SJCRH30 (cell line): ENCODE data around the gene ASXL1. TPM values are rescaled to one million over a fixed set of nuclear protein-coding genes. Genes with fewer than 3 reads are reported as not detected.
A peak's percentile ranks its signal among the peaks of the same experiment; 100 is the strongest.
"Not testable (repeated sequence)": the region's sequence is repeated elsewhere in the genome, so short reads cannot be mapped to it uniquely, and the experiment has no call there.

Experiments used
- DNase-seq, 2 experiments: peaks; one replicate each; pipeline ENCODE4 v3.0.0-alpha.2; 2015 to 2020
- H3K27ac ChIP-seq: fragments of 250-450 bp; sonication (Bioruptor Pico); 2 replicates; pipeline ENCODE4 v1.5.1; 2020; ENCODE audit warnings: mild to moderate bottlenecking, moderate library complexity
- H3K27me3 ChIP-seq: fragments of 250-450 bp; sonication (Bioruptor Pico); 2 replicates; pipeline ENCODE4 v1.5.1; 2020; ENCODE audit warnings: mild to moderate bottlenecking, moderate library complexity
- H3K36me3 ChIP-seq: fragments of 250-450 bp; sonication (Bioruptor Pico); 2 replicates; pipeline ENCODE4 v1.5.1; 2020; ENCODE audit warnings: mild to moderate bottlenecking, moderate library complexity
- H3K4me1 ChIP-seq: fragments of 250-450 bp; sonication (Bioruptor Pico); 2 replicates; pipeline ENCODE4 v1.5.1; 2020; ENCODE audit warnings: mild to moderate bottlenecking, moderate library complexity
- H3K4me3 ChIP-seq: fragments of 250-450 bp; sonication (Bioruptor Pico); 2 replicates; pipeline ENCODE4 v1.5.1; 2020; ENCODE audit warnings: mild to moderate bottlenecking, moderate library complexity
- H3K9me3 ChIP-seq: fragments of 250-450 bp; sonication (Bioruptor Pico); replicated peaks from 2 replicates; pipeline ENCODE4 v1.5.1; 2020; ENCODE audit warnings: mild to moderate bottlenecking, moderate library complexity
- total RNA-seq: library from RNA; depleted of rRNA; stranded (reverse); fragments of >200 nt; shearing (Covaris generic); gene quantifications from 2 replicates; pipeline ENCODE4 v1.2.3, GENCODE V29; 2014

ASXL1 gene
- total RNA-seq, 1 experiment from 2014 or later = 56.0 TPM

GRCh38 chr20:32352121-32352720 is 5.9 kb upstream of the ASXL1 start:
- H3K9me3 ChIP-seq = no peaks in the 10 kb centered on the region
- no peaks in the 10 kb centered on the region for H3K27me3 ChIP-seq

GRCh38 chr20:32353848-32354496 is 4.2 kb upstream of the ASXL1 start:
- H3K4me3 ChIP-seq = no peak overlapping the region
- H3K27me3 ChIP-seq = no peaks in the 10 kb centered on the region
- H3K36me3 ChIP-seq = no peaks in the 10 kb centered on the region
- peaks cover 19% of the 10 kb centered on the region for H3K4me1 ChIP-seq
- no peak overlapping the region for H3K27ac ChIP-seq
- DNase-seq = no peak
- no peaks in the 10 kb centered on the region for H3K9me3 ChIP-seq

More at GRCh38 chr20:32352121-32352720, 5.9 kb upstream of the ASXL1 start:
- Histone ChIP-seq H3K4me1 (peaks cover 19% of the 10 kb centered on the region), H3K36me3 (no peaks in the 10 kb centered on the region), H3K4me3 (no peak overlapping the region), H3K27ac (no peak overlapping the region)
- DNase-seq = no peak

- no peaks in the 10 kb centered on the region for H3K9me3 ChIP-seq
- no peak overlapping the region for H3K27ac ChIP-seq
- H3K27me3 ChIP-seq = no peaks in the 10 kb centered on the region
- H3K4me1 ChIP-seq = peaks cover 19% of the 10 kb centered on the region
- no peaks in the 10 kb centered on the region for H3K36me3 ChIP-seq
- H3K4me3 ChIP-seq = no peak overlapping the region
- peak; percentile 31 to 49 for DNase-seq
These were observed 3.3 kb upstream of the ASXL1 start for GRCh38 chr20:32354592-32355416.

GRCh38 chr20:32355417-32355841 is 2.7 kb upstream of the ASXL1 start:
- peaks cover 19% of the 10 kb centered on the region for H3K4me1 ChIP-seq
- no peaks in the 10 kb centered on the region for H3K27me3 ChIP-seq
- DNase-seq = no peak
- H3K27ac ChIP-seq = no peak overlapping the region; the same call in 1 of the 2 replicates
- H3K9me3 ChIP-seq = no peaks in the 10 kb centered on the region
- H3K4me3 ChIP-seq = no peak overlapping the region
- no peaks in the 10 kb centered on the region for H3K36me3 ChIP-seq

- H3K36me3 ChIP-seq, H3K9me3 ChIP-seq, H3K4me3 ChIP-seq, H3K27me3 ChIP-seq: not testable (repeated sequence)
- peak overlapping the region; percentile 5; the same call in 1 of the 2 replicates for H3K27ac ChIP-seq
- H3K4me1 ChIP-seq = peaks cover 19% of the 10 kb centered on the region
- DNase-seq = peak; percentile 39 to 40
These were observed 2.1 kb upstream of the ASXL1 start for GRCh38 chr20:32355907-32356621.

GRCh38 chr20:32356622-32357374 is 1.3 kb upstream of the ASXL1 start:
- peak; percentile 24 to 63 for DNase-seq
- no peaks in the 10 kb centered on the region for H3K27me3 ChIP-seq
- H3K36me3 ChIP-seq = no peaks in the 10 kb centered on the region
- H3K27ac ChIP-seq = peak overlapping the region; percentile 94; the same call in 1 of the 2 replicates
- H3K4me1 ChIP-seq = peaks cover 19% of the 10 kb centered on the region
- H3K4me3 ChIP-seq = peak overlapping the region; percentile 95
- no peaks in the 10 kb centered on the region for H3K9me3 ChIP-seq

- Histone ChIP-seq H3K4me3 (peak overlapping the region; percentile 95), H3K9me3 (no peaks in the 10 kb centered on the region), H3K36me3 (no peaks in the 10 kb centered on the region), H3K27ac (peak overlapping the region; percentile 94), H3K4me1 (peaks cover 19% of the 10 kb centered on the region), H3K27me3 (no peaks in the 10 kb centered on the region)
- peak in 1 of 2 experiments; percentile 33 for DNase-seq
These were observed 709 bp upstream of the ASXL1 start for GRCh38 chr20:32357375-32357868.

- Histone ChIP-seq H3K36me3 (no peaks in the 10 kb centered on the region), H3K27ac (peak overlapping the region; percentile 78; the same call in 1 of the 2 replicates), H3K9me3 (no peaks in the 10 kb centered on the region), H3K4me3 (peak overlapping the region; percentile 95), H3K4me1 (peaks cover 19% of the 10 kb centered on the region), H3K27me3 (no peaks in the 10 kb centered on the region)
- no peak for DNase-seq
These were observed 426 bp downstream of the ASXL1 start for GRCh38 chr20:32358632-32358882.

GRCh38 chr20:32358883-32359632 is 927 bp downstream of the ASXL1 start:
- H3K27ac ChIP-seq = peak overlapping the region; percentile 78
- peak; percentile 82 to 85 for DNase-seq
- H3K27me3 ChIP-seq = no peaks in the 10 kb centered on the region
- no peaks in the 10 kb centered on the region for H3K36me3 ChIP-seq
- H3K4me1 ChIP-seq = peaks cover 19% of the 10 kb centered on the region
- H3K9me3 ChIP-seq = no peaks in the 10 kb centered on the region
- H3K4me3 ChIP-seq = peak overlapping the region; percentile 95

GRCh38 chr20:32359633-32360332 is 1.7 kb downstream of the ASXL1 start:
- Histone ChIP-seq H3K9me3 (no peaks in the 10 kb centered on the region), H3K36me3 (no peaks in the 10 kb centered on the region), H3K27ac (peak overlapping the region; percentile 78; the same call in 1 of the 2 replicates), H3K27me3 (no peaks in the 10 kb centered on the region), H3K4me3 (peak overlapping the region; percentile 95), H3K4me1 (peaks cover 15% of the 10 kb centered on the region)
- no peak for DNase-seq

GRCh38 chr20:32360333-32360634 is 2.2 kb downstream of the ASXL1 start:
- no peaks in the 10 kb centered on the region for H3K9me3 ChIP-seq
- no peak overlapping the region for H3K27ac ChIP-seq
- peaks cover 10% of the 10 kb centered on the region for H3K4me1 ChIP-seq
- no peaks in the 10 kb centered on the region for H3K36me3 ChIP-seq
- no peak for DNase-seq
- H3K4me3 ChIP-seq = no peak overlapping the region
- H3K27me3 ChIP-seq = no peaks in the 10 kb centered on the region

- H3K36me3 ChIP-seq = peaks cover 8% of the 10 kb centered on the region; the same call in 1 of the 2 replicates
- DNase-seq = no peak
- H3K27ac ChIP-seq = no peak overlapping the region
- H3K4me3 ChIP-seq = no peak overlapping the region
- H3K4me1 ChIP-seq = no peaks in the 10 kb centered on the region
- H3K27me3 ChIP-seq = no peaks in the 10 kb centered on the region
- no peaks in the 10 kb centered on the region for H3K9me3 ChIP-seq
These were observed 4.8 kb downstream of the ASXL1 start for GRCh38 chr20:32362901-32363364.

GRCh38 chr20:32363492-32363891 is 5.4 kb downstream of the ASXL1 start:
- Histone ChIP-seq H3K36me3 (peaks cover 8% of the 10 kb centered on the region; the same call in 1 of the 2 replicates), H3K4me3 (no peak overlapping the region), H3K27ac (no peak overlapping the region), H3K9me3 (no peaks in the 10 kb centered on the region), H3K27me3 (no peaks in the 10 kb centered on the region), H3K4me1 (peaks cover 3% of the 10 kb centered on the region; the same call in 1 of the 2 replicates)
- DNase-seq = no peak
